NCI-H1436 (cell line): ENCODE results near the gene TOR1B.

Source experiments
- DNase-seq: peaks from one replicate; lab custom pipeline; 2025; lab: John Stamatoyannopoulos, UW

Gene TOR1B

GRCh38 chr9:129845373-129845772 is 42.4 kb downstream of the TOR1B start:
- DNase-seq: no peak

DNA sequence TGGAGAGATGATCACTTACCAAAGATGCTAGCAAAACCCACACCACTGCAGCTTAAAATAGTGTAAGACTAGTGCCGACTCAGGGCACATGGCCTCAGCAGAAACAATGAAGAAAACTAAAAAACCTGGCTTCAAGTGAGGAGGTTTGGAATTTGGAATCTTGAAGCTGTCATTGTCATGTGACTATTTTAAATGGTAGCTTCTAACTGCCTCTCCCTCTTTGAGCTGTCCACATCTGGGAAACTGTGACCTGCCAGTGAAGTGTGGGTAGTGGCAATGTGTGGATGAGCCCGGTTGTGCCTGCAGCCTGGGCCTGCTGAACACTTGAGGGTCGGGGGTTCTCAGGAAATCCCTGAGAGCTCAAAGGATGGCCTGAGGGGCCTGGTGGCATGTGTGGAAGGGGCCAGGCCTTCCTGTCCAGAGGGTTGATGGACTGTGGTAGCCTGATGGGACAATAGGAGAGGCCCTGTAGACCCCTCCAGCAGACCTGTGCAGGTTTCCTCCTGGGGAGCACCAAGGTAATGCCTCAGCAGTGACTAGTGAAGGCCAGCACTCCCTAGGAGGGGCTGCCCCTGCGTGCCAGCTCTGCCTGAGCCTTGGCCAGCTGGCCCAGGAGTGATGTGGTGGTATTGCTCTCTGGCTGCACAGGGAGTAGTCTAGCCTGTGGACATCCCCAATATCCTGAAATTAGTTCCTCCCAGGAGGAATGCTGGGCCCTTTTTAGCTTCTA is 45.9 kb downstream of the TOR1B start:
- no peak for DNase-seq

DNA sequence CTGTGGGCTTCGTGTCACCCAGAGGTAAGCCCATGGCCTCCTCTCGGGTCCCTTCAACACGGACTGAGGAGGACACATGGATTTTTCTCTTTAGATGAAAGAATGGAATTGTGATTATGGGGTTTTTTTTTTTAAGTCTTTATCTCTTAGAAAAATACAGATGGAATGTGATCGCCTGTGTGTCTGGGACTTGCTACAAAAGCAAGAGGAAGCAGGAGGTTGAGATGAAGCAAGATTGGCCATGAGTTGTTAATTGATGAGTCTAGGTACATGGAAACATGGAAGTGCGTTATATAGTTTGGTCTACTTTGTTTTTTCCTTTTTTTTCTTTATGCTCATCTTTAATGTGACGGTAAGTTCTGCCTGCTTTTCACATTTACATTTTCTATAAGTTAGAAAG is 46.9 kb downstream of the TOR1B start:
- no peak for DNase-seq

- DNase-seq: no peak
Measured at GRCh38 chr9:129850821-129851550, 48.0 kb downstream of the TOR1B start.

DNA sequence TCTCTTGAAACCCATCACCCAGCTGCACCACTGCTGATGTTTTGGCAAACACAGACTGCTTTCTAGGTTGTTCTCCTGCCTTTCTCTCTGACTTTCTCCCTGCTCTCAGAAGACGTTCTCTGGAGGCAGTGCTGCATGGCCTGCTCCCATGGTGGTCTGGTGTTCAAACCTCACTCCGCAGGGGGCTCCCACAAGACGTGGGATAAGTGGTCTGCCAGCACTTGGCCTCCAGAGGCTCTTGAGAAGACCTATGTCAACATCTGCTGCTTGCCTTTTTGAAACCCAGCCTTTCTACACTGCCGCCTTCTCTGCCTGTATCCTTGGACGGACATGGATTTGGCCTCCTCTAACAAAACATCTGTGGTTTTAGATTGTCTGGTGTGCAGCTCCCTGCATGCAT is 48.8 kb downstream of the TOR1B start:
- DNase-seq: no peak

GRCh38 chr9:129852579-129852978 is 49.6 kb downstream of the TOR1B start:
- DNase-seq: no peak

DNA sequence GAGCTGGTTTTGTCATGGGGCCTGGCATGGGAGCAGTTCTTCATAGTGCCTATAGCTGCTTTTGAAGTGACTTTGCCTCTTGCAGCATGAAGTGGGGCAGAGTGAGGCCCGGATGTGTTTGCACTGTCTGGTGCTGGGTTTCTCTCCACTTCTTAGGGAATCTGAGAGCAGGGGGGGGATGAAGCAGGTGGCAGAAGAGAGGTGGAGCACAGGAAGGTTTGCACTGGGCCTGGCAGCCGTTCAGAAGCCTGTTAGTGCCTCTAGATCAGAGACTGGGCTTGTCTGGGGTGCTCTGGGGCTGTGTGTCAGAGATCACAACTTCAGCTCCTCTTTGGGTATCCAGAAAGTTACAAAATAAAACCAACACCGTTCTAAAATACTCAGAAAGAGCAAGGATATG is 50.6 kb downstream of the TOR1B start:
- DNase-seq: no peak

DNA sequence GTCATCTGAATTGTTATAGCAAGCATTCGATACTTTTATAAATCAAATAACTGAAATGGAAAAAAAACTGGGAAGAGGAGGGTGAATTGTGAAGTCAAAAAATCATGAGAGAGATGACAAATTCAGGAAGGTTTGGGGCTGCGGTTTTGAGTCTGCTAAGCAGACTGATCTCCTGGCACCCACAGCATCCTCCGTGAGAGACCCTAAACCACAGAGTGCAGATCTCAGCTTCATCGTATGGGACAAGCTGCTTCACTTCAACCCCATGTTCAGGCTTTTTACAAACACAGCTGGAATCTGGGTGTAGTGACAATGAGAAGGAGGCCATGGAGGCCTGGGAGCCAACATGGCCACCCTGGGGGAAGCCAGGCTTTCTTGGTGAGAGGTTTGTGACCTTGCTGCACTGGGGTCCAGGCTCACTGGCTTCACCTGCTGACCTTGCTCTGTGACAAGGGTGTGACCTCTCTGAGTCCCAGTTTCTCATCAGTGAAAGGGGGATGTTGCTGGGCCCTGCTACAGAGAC is 51.7 kb downstream of the TOR1B start:
- no peak for DNase-seq

- no peak for DNase-seq
Measured at GRCh38 chr9:129857207-129857606, 54.2 kb downstream of the TOR1B start.

GRCh38 chr9:129858167-129858962 is 55.4 kb downstream of the TOR1B start:
- DNase-seq: no peak
